Activated T-helper 17 cell treated with anti-CD3 and anti-CD28 coated beads, Interleukin-2, amount 50 U/mL, for 72 hours (primary cell): ENCODE results near the gene LCE4A. TPM values are rescaled to one million over a fixed set of nuclear protein-coding genes. Genes with fewer than 3 reads are reported as not detected.
"Not testable (repeated sequence)": the region's sequence is repeated elsewhere in the genome, so short reads cannot be mapped to it uniquely, and the experiment has no call there.

Experiments
- ATAC-seq: fragments of 150-1000 bp; cut with Tn5 transposase; replicated peaks from 2 replicates; pipeline ENCODE4 v1.10.0; 2021; ENCODE audit warnings: mild to moderate bottlenecking, moderate library complexity
- H3K27ac Mint-ChIP-seq: one replicate; pipeline ENCODE4 v1.8.0; 2022; ENCODE audit warnings: mixed read lengths
- H3K27me3 Mint-ChIP-seq: one replicate; pipeline ENCODE4 v1.8.0; 2022; ENCODE audit warnings: mixed read lengths
- H3K36me3 Mint-ChIP-seq: one replicate; pipeline ENCODE4 v1.8.0; 2022; ENCODE audit warnings: low read depth, mild to moderate bottlenecking, mixed read lengths
- H3K4me1 Mint-ChIP-seq: one replicate; pipeline ENCODE4 v1.8.0; 2022; ENCODE audit warnings: mixed read lengths
- H3K4me3 Mint-ChIP-seq: one replicate; pipeline ENCODE4 v1.8.0; 2022; ENCODE audit warnings: mild to moderate bottlenecking, mixed read lengths
- H3K9me3 Mint-ChIP-seq: one replicate; pipeline ENCODE4 v1.8.0; 2022; ENCODE audit warnings: mixed read lengths
- total RNA-seq, 2 donors: library from RNA; stranded (reverse); gene quantifications; one replicate each; pipeline ENCODE4 v1.2.3, GENCODE V29; 2022

The LCE4A gene, protein sequence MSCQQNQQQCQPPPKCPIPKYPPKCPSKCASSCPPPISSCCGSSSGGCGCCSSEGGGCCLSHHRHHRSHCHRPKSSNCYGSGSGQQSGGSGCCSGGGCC
- total RNA-seq = not detected

- no peaks in the 10 kb centered on the region for H3K9me3 Mint-ChIP-seq
- no peak within 1 kb of the TSS for H3K27ac Mint-ChIP-seq
- peaks cover 35% of the 10 kb centered on the region for H3K27me3 Mint-ChIP-seq
- H3K4me3 Mint-ChIP-seq = no peak within 1 kb of the TSS
- H3K4me1 Mint-ChIP-seq = no peaks in the 10 kb centered on the region
- ATAC-seq = no peak
- H3K36me3 Mint-ChIP-seq = no peaks in the 10 kb centered on the region
Observed at GRCh38 chr1:152707860-152708259, at the start of gene LCE4A. Gene LCE4A, plus strand, starts transcription at chr1:152708160. Its CDS starts 916 bp downstream, at chr1:152709076.

GRCh38 chr1:152658649-152659048, 49.3 kb upstream of the LCE4A start:
- Mint-ChIP-seq H3K4me1 (peaks cover 4% of the 10 kb centered on the region), H3K27ac (no peak overlapping the region), H3K9me3 (no peaks in the 10 kb centered on the region), H3K4me3 (no peak overlapping the region), H3K27me3 (peaks cover 10% of the 10 kb centered on the region), H3K36me3 (no peaks in the 10 kb centered on the region)
- ATAC-seq = no peak

GRCh38 chr1:152663098-152663497, 44.9 kb upstream of the LCE4A start, which contains the start of gene LCE2D:
Gene LCE2D, plus strand, starts transcription at chr1:152663380. Its CDS starts 726 bp downstream, at chr1:152664106.
- H3K4me3 Mint-ChIP-seq = no peak within 1 kb of the TSS
- no peaks in the 10 kb centered on the region for H3K36me3 Mint-ChIP-seq
- ATAC-seq = no peak
- H3K4me1 Mint-ChIP-seq = no peaks in the 10 kb centered on the region
- no peaks in the 10 kb centered on the region for H3K9me3 Mint-ChIP-seq
- no peak within 1 kb of the TSS for H3K27ac Mint-ChIP-seq
- H3K27me3 Mint-ChIP-seq = peaks cover 21% of the 10 kb centered on the region

- not testable (repeated sequence) for H3K4me3 Mint-ChIP-seq, ATAC-seq
Observed at GRCh38 chr1:152666171-152666570, 41.8 kb upstream of the LCE4A start.

DNA sequence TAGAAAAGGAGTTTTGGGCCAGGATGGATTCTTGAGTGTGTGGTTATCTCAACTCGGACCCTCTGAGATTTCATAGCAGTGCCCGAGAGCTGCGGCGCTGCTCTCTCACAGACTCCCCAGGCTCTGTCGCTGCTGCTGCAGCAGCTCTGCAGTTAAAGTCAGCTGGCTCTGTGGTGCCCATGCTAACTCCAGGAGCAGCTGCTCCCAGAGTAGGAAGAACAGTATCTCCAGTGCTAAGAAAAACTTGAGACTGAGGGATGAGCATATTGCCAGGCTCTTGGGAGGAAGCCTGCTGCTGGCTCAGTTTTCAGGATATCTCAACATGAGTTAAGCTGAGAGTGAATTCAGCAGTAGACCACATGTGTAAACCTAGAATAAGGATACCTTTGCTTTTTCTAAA, 40.3 kb upstream of the LCE4A start:
- H3K4me1 Mint-ChIP-seq = no peaks in the 10 kb centered on the region
- H3K9me3 Mint-ChIP-seq = no peaks in the 10 kb centered on the region
- H3K36me3 Mint-ChIP-seq = no peaks in the 10 kb centered on the region
- ATAC-seq = no peak
- H3K27ac Mint-ChIP-seq = no peak overlapping the region
- no peak overlapping the region for H3K4me3 Mint-ChIP-seq
- peaks cover 30% of the 10 kb centered on the region for H3K27me3 Mint-ChIP-seq

More at GRCh38 chr1:152666171-152666570, 41.8 kb upstream of the LCE4A start:
- H3K27me3 Mint-ChIP-seq = peaks cover 26% of the 10 kb centered on the region
- not testable (repeated sequence) for H3K36me3 Mint-ChIP-seq, H3K4me1 Mint-ChIP-seq, H3K27ac Mint-ChIP-seq, H3K9me3 Mint-ChIP-seq

GRCh38 chr1:152673016-152673415, 34.9 kb upstream of the LCE4A start:
- Mint-ChIP-seq H3K4me3 (no peak overlapping the region), H3K27ac (no peak overlapping the region), H3K9me3 (no peaks in the 10 kb centered on the region), H3K4me1 (no peaks in the 10 kb centered on the region), H3K27me3 (peaks cover 33% of the 10 kb centered on the region), H3K36me3 (no peaks in the 10 kb centered on the region)
- no peak for ATAC-seq

- H3K27me3 Mint-ChIP-seq = peaks cover 38% of the 10 kb centered on the region
- H3K4me3 Mint-ChIP-seq, H3K36me3 Mint-ChIP-seq, H3K9me3 Mint-ChIP-seq, H3K4me1 Mint-ChIP-seq, ATAC-seq, H3K27ac Mint-ChIP-seq: not testable (repeated sequence)
Observed at GRCh38 chr1:152674983-152675382, 33.0 kb upstream of the LCE4A start, which contains the start of gene LCE2C. Gene LCE2C, plus strand, starts transcription at chr1:152675279. Its CDS starts 737 bp downstream, at chr1:152676016.

GRCh38 chr1:152679459-152679858, 28.5 kb upstream of the LCE4A start:
- Mint-ChIP-seq H3K4me3 (no peak overlapping the region), H3K27ac (no peak overlapping the region), H3K9me3 (no peaks in the 10 kb centered on the region), H3K4me1 (no peaks in the 10 kb centered on the region), H3K36me3 (no peaks in the 10 kb centered on the region), H3K27me3 (peaks cover 41% of the 10 kb centered on the region)
- ATAC-seq = no peak

GRCh38 chr1:152681616-152682015, 26.3 kb upstream of the LCE4A start:
- no peak overlapping the region for H3K27ac Mint-ChIP-seq
- H3K4me3 Mint-ChIP-seq = no peak overlapping the region
- no peak for ATAC-seq
- no peaks in the 10 kb centered on the region for H3K4me1 Mint-ChIP-seq
- no peaks in the 10 kb centered on the region for H3K36me3 Mint-ChIP-seq
- peaks cover 38% of the 10 kb centered on the region for H3K27me3 Mint-ChIP-seq
- no peaks in the 10 kb centered on the region for H3K9me3 Mint-ChIP-seq

GRCh38 chr1:152683846-152684245, 24.1 kb upstream of the LCE4A start:
- Mint-ChIP-seq H3K27me3 (peaks cover 39% of the 10 kb centered on the region), H3K4me1 (no peaks in the 10 kb centered on the region), H3K27ac (no peak overlapping the region), H3K36me3 (no peaks in the 10 kb centered on the region), H3K4me3 (no peak overlapping the region), H3K9me3 (no peaks in the 10 kb centered on the region)
- no peak for ATAC-seq

- H3K27ac Mint-ChIP-seq, ATAC-seq, H3K4me3 Mint-ChIP-seq, H3K36me3 Mint-ChIP-seq, H3K9me3 Mint-ChIP-seq, H3K4me1 Mint-ChIP-seq: not testable (repeated sequence)
- peaks cover 49% of the 10 kb centered on the region for H3K27me3 Mint-ChIP-seq
Observed at GRCh38 chr1:152685823-152686222, 22.1 kb upstream of the LCE4A start, which contains the start of gene LCE2B. Gene LCE2B, plus strand, starts transcription at chr1:152686123. Its CDS starts 721 bp downstream, at chr1:152686844.

DNA sequence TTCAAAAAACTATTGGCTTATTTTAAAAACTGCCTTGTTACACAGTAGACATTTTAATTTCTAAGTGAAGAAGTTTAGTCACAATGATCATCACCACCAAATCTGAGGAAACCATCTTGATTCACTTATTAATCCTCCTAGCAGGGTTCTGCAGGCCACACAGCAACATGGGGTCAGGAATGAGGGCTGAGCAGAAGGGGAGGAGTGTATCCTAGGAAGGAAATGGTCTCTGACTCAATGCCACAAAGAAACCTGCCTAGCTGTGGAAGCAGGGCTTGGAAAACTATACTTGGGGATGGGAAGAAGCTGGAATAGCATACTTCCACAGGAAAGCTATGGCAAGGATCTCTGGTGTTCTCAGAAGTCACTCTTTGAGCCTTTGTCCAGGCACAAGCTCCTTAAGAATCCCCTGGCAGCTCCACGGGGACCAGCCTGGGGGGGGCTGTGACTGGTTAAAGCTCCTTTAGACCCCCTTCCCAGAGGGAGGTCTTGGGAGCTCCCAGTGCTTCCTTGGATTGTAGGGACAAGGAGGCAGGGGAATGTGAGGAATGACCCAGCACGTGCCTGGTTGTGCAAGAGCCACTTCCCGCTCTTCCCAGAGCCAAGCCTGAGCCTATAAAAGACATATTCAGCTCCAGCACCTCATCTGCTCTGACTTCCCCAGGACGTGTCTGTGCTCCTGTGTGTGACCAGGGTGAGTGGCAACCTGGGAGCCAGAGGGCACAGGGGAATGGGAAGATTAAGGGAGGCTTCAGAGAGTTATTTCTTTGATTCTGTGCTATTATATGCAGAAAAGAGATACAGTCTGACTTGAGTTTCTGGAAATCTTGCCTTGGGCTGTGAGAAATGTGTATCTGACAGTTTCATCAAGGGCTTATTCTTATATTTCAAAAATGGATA, 10.0 kb upstream of the LCE4A start, which contains the start of gene LCE2A:
LCE2A (plus strand) TSS at position 645 of the 900 bp plus-strand sequence. CDS start 557 bp downstream, outside the sequence.
- H3K36me3 Mint-ChIP-seq = no peaks in the 10 kb centered on the region
- H3K4me1 Mint-ChIP-seq = no peaks in the 10 kb centered on the region
- H3K4me3 Mint-ChIP-seq = no peak within 1 kb of the TSS
- no peak for ATAC-seq
- peaks cover 8% of the 10 kb centered on the region for H3K27me3 Mint-ChIP-seq
- H3K27ac Mint-ChIP-seq = no peak within 1 kb of the TSS
- no peaks in the 10 kb centered on the region for H3K9me3 Mint-ChIP-seq

- Mint-ChIP-seq H3K27me3 (peaks cover 4% of the 10 kb centered on the region), H3K4me3 (no peak overlapping the region), H3K36me3 (no peaks in the 10 kb centered on the region), H3K27ac (no peak overlapping the region), H3K4me1 (no peaks in the 10 kb centered on the region), H3K9me3 (no peaks in the 10 kb centered on the region)
- ATAC-seq = no peak
Observed at GRCh38 chr1:152699746-152700145, 8.2 kb upstream of the LCE4A start.

DNA sequence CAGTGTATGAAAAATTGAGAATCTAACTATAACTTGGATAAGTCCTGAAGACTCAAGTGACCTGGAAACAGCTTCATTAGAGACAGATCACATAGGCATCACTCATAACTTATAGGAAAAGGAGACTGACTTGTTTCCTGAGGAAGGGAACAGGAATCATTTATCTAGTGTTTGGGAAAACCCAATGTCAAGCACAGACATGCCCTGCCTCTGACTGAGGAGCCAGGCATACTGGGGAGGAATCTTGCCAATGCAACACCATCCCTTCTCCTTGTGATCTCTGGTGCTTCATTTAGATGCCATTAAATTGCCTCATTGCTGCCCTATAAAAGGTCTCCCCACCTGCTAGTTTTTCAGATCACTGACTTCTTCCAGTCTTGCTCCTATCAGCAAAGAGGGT, 10.3 kb downstream of the LCE4A start:
- no peaks in the 10 kb centered on the region for H3K36me3 Mint-ChIP-seq
- H3K4me3 Mint-ChIP-seq = no peak overlapping the region
- peaks cover 4% of the 10 kb centered on the region for H3K9me3 Mint-ChIP-seq
- ATAC-seq = no peak
- H3K27ac Mint-ChIP-seq = no peak overlapping the region
- peaks cover 9% of the 10 kb centered on the region for H3K27me3 Mint-ChIP-seq
- no peaks in the 10 kb centered on the region for H3K4me1 Mint-ChIP-seq

DNA sequence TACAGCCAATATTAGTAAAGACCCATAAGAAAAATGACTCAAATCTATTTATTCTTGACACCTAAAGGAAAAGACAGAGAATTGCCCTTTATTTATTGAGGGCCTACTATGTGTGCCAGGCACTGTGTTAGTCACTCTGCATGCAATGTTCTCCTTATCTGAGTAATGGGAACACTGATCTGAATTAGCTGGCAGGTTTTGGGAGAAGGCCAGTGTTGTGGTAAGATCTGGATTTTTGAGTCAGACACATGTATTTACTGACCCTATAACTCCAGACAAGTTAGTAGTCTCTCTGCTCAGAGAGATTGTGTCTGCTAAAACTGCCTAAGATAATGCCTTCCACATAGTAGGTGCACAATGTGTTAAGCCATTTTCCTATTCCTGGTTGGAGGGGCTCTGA, 17.3 kb downstream of the LCE4A start:
- H3K27me3 Mint-ChIP-seq = peaks cover 17% of the 10 kb centered on the region
- ATAC-seq = no peak
- no peaks in the 10 kb centered on the region for H3K36me3 Mint-ChIP-seq
- no peaks in the 10 kb centered on the region for H3K9me3 Mint-ChIP-seq
- no peaks in the 10 kb centered on the region for H3K4me1 Mint-ChIP-seq
- H3K27ac Mint-ChIP-seq = no peak overlapping the region
- no peak overlapping the region for H3K4me3 Mint-ChIP-seq
